ENCODE data around the gene CDA.
A peak's percentile ranks its signal among the peaks of the same experiment; 100 is the strongest.

- TF ChIP-seq CTCF (IDR thresholded peaks at IDR 0.05) (peak; percentile 20 to 61 (median 48)), POLR2A (IDR thresholded peaks at IDR 0.05) (peak in 1 of 4 donors; percentile 27)
Observed at GRCh38 chr1:20661207-20662109, 72.6 kb downstream of the CDA start, which contains the start of gene DDOST.
